Measurements from ENCODE around the gene GARS1.
"Not testable (repeated sequence)": the region's sequence is repeated elsewhere in the genome, so short reads cannot be mapped to it uniquely, and the experiment has no call there.

The GARS1 gene

GRCh38 chr7:30572212-30572841, 22.4 kb upstream of the GARS1 start:
- no peak for DNase-seq (ENCODE audit: low read depth)

GRCh38 chr7:30575910-30576309, 18.8 kb upstream of the GARS1 start:
- DNase-seq (ENCODE audit: low read depth): no peak

- DNase-seq (ENCODE audit: low read depth): no peak
These were observed 11.5 kb upstream of the GARS1 start for GRCh38 chr7:30583181-30583580.

GRCh38 chr7:30584415-30584814, 10.3 kb upstream of the GARS1 start:
- DNase-seq (ENCODE audit: low read depth): no peak

GRCh38 chr7:30584965-30585364, 9.7 kb upstream of the GARS1 start:
- DNase-seq (ENCODE audit: low read depth): no peak

- no peak for DNase-seq (ENCODE audit: low read depth)
These were observed 9.0 kb upstream of the GARS1 start for GRCh38 chr7:30585675-30586074.

GRCh38 chr7:30587547-30587946, 7.1 kb upstream of the GARS1 start:
- DNase-seq (ENCODE audit: low read depth): not testable (repeated sequence)

- DNase-seq (ENCODE audit: low read depth): no peak
These were observed 5.6 kb upstream of the GARS1 start for GRCh38 chr7:30589111-30589510.

- peak; percentile 10 for DNase-seq (ENCODE audit: low read depth)
These were observed 584 bp upstream of the GARS1 start for GRCh38 chr7:30594048-30594539.

GRCh38 chr7:30595436-30596013, 847 bp downstream of the GARS1 start:
- DNase-seq (ENCODE audit: low read depth): no peak

GRCh38 chr7:30596014-30596641, 1.4 kb downstream of the GARS1 start:
- no peak for DNase-seq (ENCODE audit: low read depth)

GRCh38 chr7:30596721-30597120, 2.0 kb downstream of the GARS1 start:
- DNase-seq (ENCODE audit: low read depth): no peak

- no peak for DNase-seq (ENCODE audit: low read depth)
These were observed 3.6 kb downstream of the GARS1 start for GRCh38 chr7:30598121-30598876.

- DNase-seq (ENCODE audit: low read depth): no peak
These were observed 10.2 kb downstream of the GARS1 start for GRCh38 chr7:30604901-30605300.

GRCh38 chr7:30605832-30606231, 11.2 kb downstream of the GARS1 start:
- DNase-seq (ENCODE audit: low read depth): no peak

- no peak for DNase-seq (ENCODE audit: low read depth)
These were observed 18.1 kb downstream of the GARS1 start for GRCh38 chr7:30612658-30613265.

GRCh38 chr7:30613366-30614325, 19.0 kb downstream of the GARS1 start:
- no peak for DNase-seq (ENCODE audit: low read depth)

GRCh38 chr7:30616318-30616717, 21.6 kb downstream of the GARS1 start:
- no peak for DNase-seq (ENCODE audit: low read depth)

- no peak for DNase-seq (ENCODE audit: low read depth)
These were observed 22.7 kb downstream of the GARS1 start for GRCh38 chr7:30617359-30617758.

GRCh38 chr7:30618080-30618676, 23.5 kb downstream of the GARS1 start:
- DNase-seq (ENCODE audit: low read depth): no peak

GRCh38 chr7:30618961-30619360, 24.3 kb downstream of the GARS1 start:
- DNase-seq (ENCODE audit: low read depth): no peak

Data from activated T-helper 9 cell treated with anti-CD3 and anti-CD28 coated beads, Interleukin-2, amount 50 U/mL, for 16 hours (primary cell).